PC-3 (cell line): ENCODE measurements around the gene ANTXR1. TPM values are rescaled to one million over a fixed set of nuclear protein-coding genes. Genes with fewer than 3 reads are reported as not detected.

Experiments
- ATAC-seq: fragments of 200-7000 bp; cut with Tn5 transposase; 2 replicates; pipeline ENCODE4 v1.9.1; 2020; ENCODE audit warnings: mild to moderate bottlenecking, moderate library complexity
- BruUV-seq: library from RNA; stranded (reverse); fragments of 400-500 nt; replicated peaks from 2 replicates; lab custom pipeline; 2021; lab: Mats Ljungman, UMichigan
- CTCF ChIA-PET: fragments of 300-600 bp; sonication (Branson Sonifier 250); formaldehyde crosslinking; loops from one replicate; lab custom pipeline; 2022; ENCODE audit warnings: antibody characterized with exemption; lab: Charles Lee
- POLR2A ChIA-PET: fragments of 300-600 bp; sonication (Branson Sonifier 250); formaldehyde crosslinking; loops from one replicate; lab custom pipeline; 2022; ENCODE audit warnings: antibody characterized with exemption; ENCODE audit not compliant: unreplicated experiment; lab: Charles Lee
- DNase-seq: peaks from one replicate; pipeline ENCODE4 v3.0.0-alpha.2; 2015
- H2AFZ ChIP-seq: fragments of 300-600 bp; sonication (generic); 2 replicates; pipeline ENCODE4 v1.6.0; 2016; ENCODE audit warnings: antibody characterized with exemption, low read length
- H3F3A ChIP-seq: fragments of 300-600 bp; sonication (generic); one replicate; pipeline ENCODE4 v1.6.0; 2017; ENCODE audit warnings: antibody characterized with exemption, low read length, control low read depth, mild to moderate bottlenecking; ENCODE audit not compliant: unreplicated experiment
- H3K27ac ChIP-seq: fragments of 300-600 bp; sonication (generic); 2 replicates; pipeline ENCODE4 v1.5.1; 2016; ENCODE audit warnings: mild to moderate bottlenecking, low read length
- H3K27me3 ChIP-seq: fragments of 300-600 bp; sonication (generic); 2 replicates; pipeline ENCODE4 v1.6.1; 2016; ENCODE audit warnings: low read length, mixed read lengths
- H3K36me3 ChIP-seq: fragments of 300-600 bp; sonication (generic); 2 replicates; pipeline ENCODE4 v1.6.1; 2016; ENCODE audit warnings: low read depth, mixed run types, low read length, mixed read lengths
- H3K4me1 ChIP-seq: fragments of 300-600 bp; sonication (generic); 2 replicates; pipeline ENCODE4 v1.5.1; 2016; ENCODE audit warnings: low read length; ENCODE audit not compliant: insufficient read depth
- H3K4me2 ChIP-seq: fragments of 300-600 bp; sonication (generic); 2 replicates; pipeline ENCODE4 v1.6.0; 2016; ENCODE audit warnings: low read length
- H3K4me3 ChIP-seq: fragments of 300-600 bp; sonication (generic); 2 replicates; pipeline ENCODE4 v1.5.1; 2016; ENCODE audit warnings: mild to moderate bottlenecking, low read length, mixed read lengths
- H3K79me2 ChIP-seq: fragments of 300-600 bp; sonication (generic); 2 replicates; pipeline ENCODE4 v1.6.1; 2017; ENCODE audit warnings: low read length, mixed read lengths
- H3K9ac ChIP-seq: fragments of 300-600 bp; sonication (generic); 2 replicates; pipeline ENCODE4 v1.6.0; 2016; ENCODE audit warnings: mild to moderate bottlenecking, low read length
- H3K9me2 ChIP-seq: fragments of 300-600 bp; sonication (generic); replicated peaks from 2 replicates; pipeline ENCODE4 v1.6.1; 2016; ENCODE audit warnings: mixed run types, low read length, mixed read lengths
- H3K9me3 ChIP-seq: fragments of 300-600 bp; sonication (generic); 2 replicates; pipeline ENCODE4 v1.6.1; 2016; ENCODE audit warnings: low read length, mixed read lengths
- H4K20me1 ChIP-seq: fragments of 300-600 bp; sonication (generic); 2 replicates; pipeline ENCODE4 v1.6.1; 2016; ENCODE audit warnings: low read length, mixed read lengths
- EZH2 ChIP-seq: fragments of 300-600 bp; sonication (generic); IDR thresholded peaks from one replicate; pipeline ENCODE4 v1.6.1; 2017; ENCODE audit warnings: antibody characterized with exemption, mild to moderate bottlenecking, low read length; ENCODE audit not compliant: unreplicated experiment
- EZH2phosphoT487 ChIP-seq: fragments of 300-600 bp; sonication (generic); IDR thresholded peaks from 2 replicates; pipeline ENCODE4 v1.6.1; 2018; ENCODE audit warnings: mild to moderate bottlenecking, antibody characterized with exemption, low read length, borderline replicate concordance
- intact Hi-C: fragments of 100-400 bp; cut with micrococcal nuclease; formaldehyde crosslinking; loops from 2 replicates; pipeline ENCODE4 v1.9.0; 2023
- total RNA-seq: library from RNA; depleted of rRNA; stranded (reverse); fragments of >200 nt; gene quantifications from 2 replicates; pipeline ENCODE4 v1.2.3, GENCODE V29; 2014
- TF ChIP-seq, protein P1 (sequence below): fragments of 300-600 bp; sonication (generic); conservative IDR thresholded peaks from 2 replicates; pipeline ENCODE4 v1.5.1; 2017; ENCODE audit warnings: antibody characterized with exemption, low read depth, mild to moderate bottlenecking, low read length

Gene ANTXR1
- total RNA-seq, 1 experiment from 2014 or later, result 31.2 TPM

DNA sequence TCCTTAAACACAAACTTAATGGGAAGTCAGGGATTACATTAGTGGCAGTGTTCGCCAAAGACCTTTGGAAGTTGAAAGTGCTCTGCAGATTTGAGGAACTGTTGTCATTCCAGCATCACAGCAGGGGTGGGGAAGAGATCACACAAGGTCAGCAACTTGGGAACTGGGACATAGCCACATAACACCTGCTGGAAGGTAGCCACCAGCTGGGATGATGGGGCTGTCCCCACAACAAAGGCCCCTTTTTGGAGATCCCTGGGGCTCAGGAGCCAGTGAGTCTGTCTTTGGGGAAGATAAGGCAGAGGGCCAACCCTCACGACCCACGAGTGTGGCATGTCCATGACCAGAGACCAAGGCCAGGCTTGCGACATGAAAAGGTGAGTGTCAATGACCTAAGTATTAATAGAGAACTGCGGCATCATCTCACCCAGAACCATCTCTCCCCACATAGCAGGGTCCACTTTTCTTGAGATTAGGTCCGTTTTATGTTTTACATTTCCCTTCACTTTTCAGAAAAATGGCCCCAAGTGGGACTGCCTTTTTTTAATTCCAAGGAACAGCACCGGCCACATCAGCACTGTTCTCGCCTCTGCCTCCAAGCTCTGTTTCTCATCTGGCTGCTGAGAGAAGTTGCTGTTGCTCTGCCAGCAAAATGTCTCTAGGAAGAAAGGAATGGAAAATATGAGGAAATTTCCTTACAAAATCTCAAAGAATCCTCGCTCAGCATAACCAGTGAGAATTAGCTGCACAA is 267.1 kb downstream of the ANTXR1 start:
- ChIA-PET CTCF (no interaction called here), POLR2A (no interaction called here)
- Histone ChIP-seq H3K9me3 (no peaks in the 10 kb centered on the region), H3K27ac (no peak overlapping the region), H3K36me3 (no peaks in the 10 kb centered on the region), H3K4me2 (no peak overlapping the region), H3K9ac (no peak overlapping the region), H3F3A (no peaks in the 10 kb centered on the region), H3K4me3 (no peak overlapping the region), H4K20me1 (no peaks in the 10 kb centered on the region), H2AFZ (no peak overlapping the region), H3K4me1 (no peaks in the 10 kb centered on the region), H3K79me2 (no peaks in the 10 kb centered on the region), H3K9me2 (no peaks in the 10 kb centered on the region), H3K27me3 (no peaks in the 10 kb centered on the region)
- intact Hi-C loops, result no loop called here
- BruUV-seq, result no TSS peak
- no peak for DNase-seq
- no peak for ATAC-seq
- TF ChIP-seq EZH2, result no peak
- TF ChIP-seq, protein P1, sequence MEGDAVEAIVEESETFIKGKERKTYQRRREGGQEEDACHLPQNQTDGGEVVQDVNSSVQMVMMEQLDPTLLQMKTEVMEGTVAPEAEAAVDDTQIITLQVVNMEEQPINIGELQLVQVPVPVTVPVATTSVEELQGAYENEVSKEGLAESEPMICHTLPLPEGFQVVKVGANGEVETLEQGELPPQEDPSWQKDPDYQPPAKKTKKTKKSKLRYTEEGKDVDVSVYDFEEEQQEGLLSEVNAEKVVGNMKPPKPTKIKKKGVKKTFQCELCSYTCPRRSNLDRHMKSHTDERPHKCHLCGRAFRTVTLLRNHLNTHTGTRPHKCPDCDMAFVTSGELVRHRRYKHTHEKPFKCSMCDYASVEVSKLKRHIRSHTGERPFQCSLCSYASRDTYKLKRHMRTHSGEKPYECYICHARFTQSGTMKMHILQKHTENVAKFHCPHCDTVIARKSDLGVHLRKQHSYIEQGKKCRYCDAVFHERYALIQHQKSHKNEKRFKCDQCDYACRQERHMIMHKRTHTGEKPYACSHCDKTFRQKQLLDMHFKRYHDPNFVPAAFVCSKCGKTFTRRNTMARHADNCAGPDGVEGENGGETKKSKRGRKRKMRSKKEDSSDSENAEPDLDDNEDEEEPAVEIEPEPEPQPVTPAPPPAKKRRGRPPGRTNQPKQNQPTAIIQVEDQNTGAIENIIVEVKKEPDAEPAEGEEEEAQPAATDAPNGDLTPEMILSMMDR, result no peak
- no peak for TF ChIP-seq EZH2phosphoT487

DNA sequence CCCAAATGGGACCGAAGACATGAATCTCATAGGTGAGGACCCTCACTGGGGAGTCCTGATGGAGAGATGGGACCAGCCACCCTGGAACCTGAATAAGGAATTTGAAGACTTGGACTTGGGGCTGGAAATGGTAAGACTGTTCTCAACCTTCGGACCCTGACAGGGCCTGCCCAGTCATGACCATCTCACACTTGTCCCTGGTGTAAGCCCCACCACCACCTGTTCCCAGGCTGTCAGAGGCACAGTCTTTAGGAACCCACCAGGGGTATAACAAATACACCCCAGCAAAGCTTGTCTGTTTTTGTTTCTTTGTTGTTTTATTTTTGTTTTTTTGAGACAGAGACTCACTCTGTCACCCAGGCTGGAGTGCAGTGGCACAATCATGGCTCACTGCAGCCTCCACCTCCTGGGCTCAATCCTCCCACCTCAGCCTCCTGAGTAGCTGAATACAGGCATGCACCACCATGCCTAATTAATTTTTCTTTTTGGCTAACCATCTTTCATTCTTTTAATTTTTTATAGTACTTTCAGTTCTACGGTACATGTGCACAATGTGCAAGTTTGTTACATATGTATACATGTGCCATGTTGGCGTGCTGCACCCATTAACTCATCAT is 267.9 kb downstream of the ANTXR1 start:
- ATAC-seq, result no peak
- POLR2A ChIA-PET, result no interaction called here
- Histone ChIP-seq H3K4me1 (no peaks in the 10 kb centered on the region), H3F3A (no peaks in the 10 kb centered on the region), H3K27ac (no peak overlapping the region), H3K36me3 (no peaks in the 10 kb centered on the region), H3K9me3 (no peaks in the 10 kb centered on the region), H3K4me3 (no peak overlapping the region), H3K27me3 (no peaks in the 10 kb centered on the region), H2AFZ (no peak overlapping the region), H3K9me2 (no peaks in the 10 kb centered on the region), H4K20me1 (no peaks in the 10 kb centered on the region), H3K79me2 (no peaks in the 10 kb centered on the region), H3K4me2 (no peak overlapping the region), H3K9ac (no peak overlapping the region)
- TF ChIP-seq EZH2phosphoT487, result no peak
- CTCF ChIA-PET, result no interaction called here
- no TSS peak for BruUV-seq
- DNase-seq, result no peak
- intact Hi-C loops, result no loop called here

DNA sequence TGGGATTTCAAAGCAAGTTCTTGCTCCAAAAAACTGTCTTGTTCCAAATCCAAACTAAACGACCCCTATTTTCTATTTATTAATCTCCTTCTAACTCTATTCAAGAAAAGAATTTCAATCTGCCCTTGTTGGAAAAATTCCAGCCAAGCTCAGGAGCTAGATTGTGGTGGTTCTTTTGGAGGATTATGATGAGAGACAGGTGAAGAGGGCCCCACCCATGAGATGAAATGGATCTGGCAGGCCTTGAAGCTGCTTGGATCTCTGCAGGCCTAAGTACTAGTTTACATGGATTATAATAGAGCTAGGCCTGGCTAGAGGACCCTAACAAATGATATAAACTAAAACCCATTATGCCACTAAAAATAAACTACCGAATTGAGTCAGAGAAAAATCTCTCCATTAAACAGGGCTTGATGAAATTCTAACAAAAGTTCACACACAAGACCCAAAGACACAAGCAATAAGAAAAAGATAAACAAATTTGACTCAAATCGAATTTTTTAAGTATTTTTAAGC is 272.5 kb downstream of the ANTXR1 start:
- no peak overlapping the region for H3K9ac ChIP-seq
- H3K4me1 ChIP-seq, result no peaks in the 10 kb centered on the region
- no peaks in the 10 kb centered on the region for H3F3A ChIP-seq
- TF ChIP-seq EZH2 (no peak), EZH2phosphoT487 (no peak)
- TF ChIP-seq, protein P1, result no peak
- H3K9me2 ChIP-seq, result no peaks in the 10 kb centered on the region
- no peak overlapping the region for H3K4me2 ChIP-seq
- no peak overlapping the region for H3K4me3 ChIP-seq
- BruUV-seq, result no TSS peak
- no peak for ATAC-seq
- POLR2A ChIA-PET, result no interaction called here
- H3K36me3 ChIP-seq, result no peaks in the 10 kb centered on the region
- H3K9me3 ChIP-seq, result no peaks in the 10 kb centered on the region
- no peak overlapping the region for H2AFZ ChIP-seq
- no peaks in the 10 kb centered on the region for H3K27me3 ChIP-seq
- intact Hi-C loops, result no loop called here
- H3K79me2 ChIP-seq, result no peaks in the 10 kb centered on the region
- H4K20me1 ChIP-seq, result no peaks in the 10 kb centered on the region
- DNase-seq, result no peak
- H3K27ac ChIP-seq, result no peak overlapping the region
- CTCF ChIA-PET, result no interaction called here
